GM12891 (cell line): Measurements from ENCODE around the gene ROBO2.

ENCODE experiments used
- POLR2A ChIP-seq: IDR thresholded peaks from 2 replicates; pipeline ENCODE4 v1.6.1; 2011; ENCODE audit warnings: low read depth, low read length, control low read depth
- SPI1 ChIP-seq: IDR thresholded peaks from 2 replicates; pipeline ENCODE4 v1.6.1; 2011; ENCODE audit warnings: low read depth, low read length, control low read depth

- TF ChIP-seq SPI1 = no peak
- no peak for TF ChIP-seq POLR2A
Measured at GRCh38 chr3:77045686-77046085, 5.8 kb downstream of the ROBO2 start.
